CD14-positive monocyte (primary cell): ENCODE data around the gene HERPUD2. TPM values are rescaled to one million over a fixed set of nuclear protein-coding genes. Genes with fewer than 3 reads are reported as not detected.

ENCODE experiments used
- DNase-seq, 3 donors: peaks; one replicate each; pipeline ENCODE4 v3.0.0-alpha.2; 2011 to 2022
- H2AFZ ChIP-seq: 2 replicates; pipeline ENCODE4 v1.6.0; 2012; ENCODE audit warnings: mild to moderate bottlenecking, low read depth, low read length, inconsistent platforms; ENCODE audit not compliant: insufficient read depth, poor library complexity, severe bottlenecking
- H3K27ac ChIP-seq, 2 donors: 1 replicate in 1 of 2; 2 replicates in 1 of 2; pipeline ENCODE4 v1.5.1; 2012 to 2013; ENCODE audit warnings: low read length in 2 of 2, control low read depth in 1 of 2, inconsistent platforms in 1 of 2, low read depth in 1 of 2, mild to moderate bottlenecking in 1 of 2
- H3K27me3 ChIP-seq, 2 donors: one replicate each; pipeline versions ENCODE4 v1.6.0 to v1.6.1; 2011 to 2013; ENCODE audit warnings: low read length in 2 of 2; ENCODE audit not compliant: control insufficient read depth in 2 of 2, insufficient read depth in 2 of 2
- H3K36me3 ChIP-seq, 2 donors: replicated peaks in 1 of 2; 1 replicate in 1 of 2; 2 replicates in 1 of 2; pipeline versions ENCODE4 v1.5.1 to v1.6.1; 2012 to 2013; ENCODE audit warnings: low read length in 2 of 2, control low read depth in 1 of 2, inconsistent platforms in 1 of 2, mild to moderate bottlenecking in 1 of 2; ENCODE audit not compliant: insufficient read depth in 2 of 2, control insufficient read depth in 1 of 2
- H3K4me1 ChIP-seq, 2 donors: 1 replicate in 1 of 2; 2 replicates in 1 of 2; pipeline versions ENCODE4 v1.5.1 to v1.6.1; 2012 to 2013; ENCODE audit warnings: low read length in 2 of 2, control low read depth in 1 of 2, inconsistent platforms in 1 of 2, mild to moderate bottlenecking in 1 of 2, moderate library complexity in 1 of 2; ENCODE audit not compliant: insufficient read depth in 2 of 2, control insufficient read depth in 1 of 2
- H3K4me2 ChIP-seq: replicated peaks from 2 replicates; pipeline ENCODE3; 2012; ENCODE audit warnings: low read length, moderate library complexity, mild to moderate bottlenecking; ENCODE audit not compliant: poor library complexity, severe bottlenecking; ENCODE audit errors: extremely low read depth
- H3K4me3 ChIP-seq, 3 experiments: fragments of 200-600 bp in 1 of 3; sonication (generic) in 1 of 3; replicated peaks in 1 of 3; 1 replicate in 2 of 3; 2 replicates in 1 of 3; pipeline ENCODE4 v1.5.1; 2011 to 2013; ENCODE audit warnings: low read length in 3 of 3, mild to moderate bottlenecking in 3 of 3, control low read depth in 2 of 3, low read depth in 2 of 3, inconsistent platforms in 1 of 3, moderate library complexity in 1 of 3
- H3K79me2 ChIP-seq: 2 replicates; pipeline ENCODE4 v1.6.0; 2012; ENCODE audit warnings: mild to moderate bottlenecking, control low read depth, inconsistent platforms, low read length, moderate library complexity; ENCODE audit not compliant: insufficient read depth
- H3K9ac ChIP-seq: 2 replicates; pipeline ENCODE4 v1.6.0; 2017; ENCODE audit warnings: low read length, mild to moderate bottlenecking; ENCODE audit not compliant: insufficient read depth, poor library complexity, severe bottlenecking
- H3K9me3 ChIP-seq, 2 donors: replicated peaks in 1 of 2; 1 replicate in 1 of 2; 2 replicates in 1 of 2; pipeline versions ENCODE4 v1.5.1 to v1.6.1; 2012 to 2013; ENCODE audit warnings: low read length in 2 of 2, control low read depth in 1 of 2; ENCODE audit not compliant: control insufficient read depth in 1 of 2, insufficient read depth in 1 of 2
- H4K20me1 ChIP-seq: 2 replicates; pipeline ENCODE4 v1.6.0; 2012; ENCODE audit warnings: mild to moderate bottlenecking, low read length, control low read depth, moderate library complexity; ENCODE audit not compliant: insufficient read depth
- H3K27ac Mint-ChIP-seq, 7 donors: one replicate each; pipeline ENCODE4 v1.8.0; 2020; ENCODE audit warnings: mild to moderate bottlenecking in 7 of 7, mixed read lengths in 7 of 7, moderate library complexity in 6 of 7, inconsistent platforms in 2 of 7
- H3K27me3 Mint-ChIP-seq, 3 donors: one replicate each; pipeline ENCODE4 v1.8.0; 2021 to 2022; ENCODE audit warnings: low read depth in 3 of 3, mild to moderate bottlenecking in 3 of 3, mixed read lengths in 3 of 3, moderate library complexity in 3 of 3, inconsistent platforms in 1 of 3
- H3K36me3 Mint-ChIP-seq, 2 donors: one replicate each; pipeline ENCODE4 v1.8.0; 2020; ENCODE audit warnings: mixed read lengths in 2 of 2, inconsistent platforms in 1 of 2, mild to moderate bottlenecking in 1 of 2
- H3K4me1 Mint-ChIP-seq: one replicate; pipeline ENCODE4 v1.8.0; 2020; ENCODE audit warnings: mild to moderate bottlenecking, mixed read lengths
- H3K4me3 Mint-ChIP-seq, 2 donors: one replicate each; pipeline ENCODE4 v1.8.0; 2020; ENCODE audit warnings: mild to moderate bottlenecking in 2 of 2, mixed read lengths in 2 of 2, moderate library complexity in 1 of 2
- H3K9me3 Mint-ChIP-seq, 7 donors: one replicate each; pipeline ENCODE4 v1.8.0; 2020 to 2022; ENCODE audit warnings: mixed read lengths in 7 of 7, mild to moderate bottlenecking in 6 of 7, moderate library complexity in 6 of 7, inconsistent platforms in 2 of 7
- CTCF ChIP-seq: fragments of 200-600 bp; IDR thresholded peaks from one replicate; pipeline ENCODE4 v1.8.0; 2022; ENCODE audit warnings: antibody characterized with exemption, mild to moderate bottlenecking
- WGBS: methylation state at CpG from one replicate; pipeline ENCODE4 v1.1.5; 2013; ENCODE audit warnings: missing lambda C conversion rate; ENCODE audit not compliant: insufficient coverage; 5-methylcytosine and 5-hydroxymethylcytosine counted together
- intact Hi-C, 2 donors: fragments of 100-400 bp; cut with micrococcal nuclease; formaldehyde crosslinking; loops; one replicate each; pipeline versions ENCODE4 v1.15.0 to v1.15.1; 2023
- polyA plus RNA-seq, 3 donors: library from polyadenylated mRNA; depleted of rRNA in 1 of 3; unstranded in 2 of 3; stranded (reverse) in 1 of 3; fragments of 300-500 nt in 2 of 3; fragments of >200 nt in 1 of 3; fragmentation: Illumina TruSeq in 2 of 3; gene quantifications; 1 replicate in 2 of 3; 2 replicates in 1 of 3; pipeline ENCODE4 v1.2.3, GENCODE V29; 2012 to 2021

HERPUD2 gene
- polyA plus RNA-seq, 3 donors, result 36.1 to 40.9 (median 36.4) TPM

- TF ChIP-seq CTCF, result no peak
- Mint-ChIP-seq H3K36me3 (no peaks in the 10 kb centered on the region), H3K4me1 (peaks cover 2% of the 10 kb centered on the region), H3K27ac (no peak overlapping the region), H3K4me3 (no peak overlapping the region), H3K9me3 (peaks cover 0 to 3% (median 0%) of the 10 kb centered on the region in 7 donors), H3K27me3 (peaks cover 2 to 5% (median 3%) of the 10 kb centered on the region in 3 donors)
- Histone ChIP-seq H4K20me1 (no peaks in the 10 kb centered on the region), H2AFZ (no peak overlapping the region), H3K27me3 (no peaks in the 10 kb centered on the region), H3K36me3 (no peaks in the 10 kb centered on the region), H3K4me2 (no peak overlapping the region), H3K4me3 (no peak overlapping the region), H3K9me3 (no peaks in the 10 kb centered on the region), H3K27ac (no peak overlapping the region), H3K4me1 (peaks cover 1 to 3% of the 10 kb centered on the region in 2 donors), H3K9ac (no peak overlapping the region), H3K79me2 (no peaks in the 10 kb centered on the region)
- WGBS, result 95% methylated on average over 4 of the region's 4 CpGs
- DNase-seq, result no peak
- intact Hi-C loops, result no loop called here
These were observed 7.6 kb upstream of the HERPUD2 start for GRCh38 chr7:35702541-35702940.

- no peak for TF ChIP-seq CTCF
- intact Hi-C loops, result no loop called here
- Histone ChIP-seq H3K79me2 (no peaks in the 10 kb centered on the region), H3K4me3 (no peak overlapping the region), H3K9me3 (no peaks in the 10 kb centered on the region), H2AFZ (no peak overlapping the region), H4K20me1 (no peaks in the 10 kb centered on the region), H3K9ac (no peak overlapping the region), H3K4me2 (no peak overlapping the region), H3K27me3 (no peaks in the 10 kb centered on the region), H3K4me1 (peaks cover 8 to 12% of the 10 kb centered on the region in 2 donors), H3K27ac (no peak overlapping the region), H3K36me3 (no peaks in the 10 kb centered on the region)
- peaks cover 0 to 7% of the 10 kb centered on the region in 2 donors for H3K36me3 Mint-ChIP-seq
- peaks cover 0 to 8% (median 0%) of the 10 kb centered on the region in 7 donors for H3K9me3 Mint-ChIP-seq
- no peak for DNase-seq
- peaks cover 13% of the 10 kb centered on the region for H3K4me1 Mint-ChIP-seq
- H3K4me3 Mint-ChIP-seq, result no peak overlapping the region
- H3K27ac Mint-ChIP-seq, result no peak overlapping the region
- H3K27me3 Mint-ChIP-seq, result peaks cover 0 to 3% (median 2%) of the 10 kb centered on the region in 3 donors
- no CpG with 5 or more reads among the region's 1 CpG for WGBS
These were observed 6.5 kb upstream of the HERPUD2 start for GRCh38 chr7:35701287-35701900.
